NCI-H2081 treated with DMSO at 0.1 percent for 48 hours (cell line): ENCODE data around the gene JAZF1.

Source experiments
- DNase-seq: peaks from one replicate; lab custom pipeline; 2025; lab: John Stamatoyannopoulos, UW

JAZF1 gene

GRCh38 chr7:28136420-28136819 is 44.2 kb downstream of the JAZF1 start:
- DNase-seq, result no peak

GRCh38 chr7:28135760-28136159 is 44.8 kb downstream of the JAZF1 start:
- DNase-seq, result no peak

GRCh38 chr7:28135315-28135714 is 45.3 kb downstream of the JAZF1 start:
- DNase-seq, result no peak

- no peak for DNase-seq
These were observed 46.7 kb downstream of the JAZF1 start for GRCh38 chr7:28133872-28134271.

- no peak for DNase-seq
These were observed 47.4 kb downstream of the JAZF1 start for GRCh38 chr7:28132959-28133870.

GRCh38 chr7:28130277-28130676 is 50.3 kb downstream of the JAZF1 start:
- no peak for DNase-seq

- DNase-seq, result no peak
These were observed 52.0 kb downstream of the JAZF1 start for GRCh38 chr7:28128608-28129007.

GRCh38 chr7:28126410-28127041 is 54.1 kb downstream of the JAZF1 start:
- no peak for DNase-seq

GRCh38 chr7:28125431-28126409 is 54.9 kb downstream of the JAZF1 start:
- no peak for DNase-seq

GRCh38 chr7:28124413-28124812 is 56.2 kb downstream of the JAZF1 start:
- no peak for DNase-seq

- no peak for DNase-seq
These were observed 56.8 kb downstream of the JAZF1 start for GRCh38 chr7:28123752-28124151.

- no peak for DNase-seq
These were observed 59.1 kb downstream of the JAZF1 start for GRCh38 chr7:28121496-28121895.

- no peak for DNase-seq
These were observed 64.6 kb downstream of the JAZF1 start for GRCh38 chr7:28116041-28116440.

- no peak for DNase-seq
These were observed 65.3 kb downstream of the JAZF1 start for GRCh38 chr7:28115261-28115660.

- no peak for DNase-seq
These were observed 66.5 kb downstream of the JAZF1 start for GRCh38 chr7:28114056-28114455.

GRCh38 chr7:28112883-28113540 is 67.6 kb downstream of the JAZF1 start:
- no peak for DNase-seq

- DNase-seq, result no peak
These were observed 68.1 kb downstream of the JAZF1 start for GRCh38 chr7:28112467-28112866.

- no peak for DNase-seq
These were observed 68.6 kb downstream of the JAZF1 start for GRCh38 chr7:28112012-28112411.

GRCh38 chr7:28110427-28111012 is 70.1 kb downstream of the JAZF1 start:
- no peak for DNase-seq

GRCh38 chr7:28108747-28109146 is 71.8 kb downstream of the JAZF1 start:
- no peak for DNase-seq

GRCh38 chr7:28107960-28108359 is 72.6 kb downstream of the JAZF1 start:
- DNase-seq, result no peak
